HG03432 (cell line): Measurements from ENCODE around the gene ACVR1B.
A peak's percentile ranks its signal among the peaks of the same experiment; 100 is the strongest.

Experiments
- ATAC-seq: cut with Tn5 transposase; IDR thresholded peaks from one replicate; pipeline ENCODE4 v1.9.1; 2021; ENCODE audit warnings: mild to moderate bottlenecking, moderate library complexity; ENCODE audit not compliant: unreplicated experiment

The ACVR1B gene

DNA sequence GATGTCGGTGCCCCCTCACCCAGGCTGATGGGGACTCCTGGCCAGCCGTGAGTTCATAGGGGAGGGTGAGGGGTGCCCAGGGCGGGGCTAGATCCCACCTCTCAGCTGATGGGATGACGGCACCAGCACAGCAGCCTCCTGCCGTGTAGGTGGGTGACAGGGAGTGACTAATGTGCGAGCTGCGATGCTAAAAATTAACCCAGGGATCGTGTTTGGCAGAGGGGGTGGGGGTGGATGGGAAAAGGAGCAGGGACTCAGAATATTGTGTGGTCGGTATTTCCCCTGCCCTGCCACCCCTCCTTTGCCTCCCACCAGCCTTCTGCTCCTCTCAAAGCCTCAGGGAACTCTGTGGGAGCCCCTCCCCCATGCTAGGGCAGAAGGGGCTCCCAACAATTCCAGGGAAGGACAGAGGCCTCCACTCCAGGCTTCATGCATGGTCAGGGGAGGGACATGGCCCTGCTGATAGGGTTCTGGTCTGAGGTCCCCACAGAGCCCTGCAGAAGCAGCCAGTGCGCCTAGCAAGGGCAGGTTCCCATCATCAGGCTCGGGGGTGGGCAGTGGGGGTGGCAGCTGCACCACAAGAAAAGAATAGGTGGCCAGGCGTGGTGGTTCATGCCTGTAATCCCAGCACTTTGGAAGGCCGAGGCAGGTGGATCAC is 67.7 kb downstream of the ACVR1B start:
- no peak for ATAC-seq

DNA sequence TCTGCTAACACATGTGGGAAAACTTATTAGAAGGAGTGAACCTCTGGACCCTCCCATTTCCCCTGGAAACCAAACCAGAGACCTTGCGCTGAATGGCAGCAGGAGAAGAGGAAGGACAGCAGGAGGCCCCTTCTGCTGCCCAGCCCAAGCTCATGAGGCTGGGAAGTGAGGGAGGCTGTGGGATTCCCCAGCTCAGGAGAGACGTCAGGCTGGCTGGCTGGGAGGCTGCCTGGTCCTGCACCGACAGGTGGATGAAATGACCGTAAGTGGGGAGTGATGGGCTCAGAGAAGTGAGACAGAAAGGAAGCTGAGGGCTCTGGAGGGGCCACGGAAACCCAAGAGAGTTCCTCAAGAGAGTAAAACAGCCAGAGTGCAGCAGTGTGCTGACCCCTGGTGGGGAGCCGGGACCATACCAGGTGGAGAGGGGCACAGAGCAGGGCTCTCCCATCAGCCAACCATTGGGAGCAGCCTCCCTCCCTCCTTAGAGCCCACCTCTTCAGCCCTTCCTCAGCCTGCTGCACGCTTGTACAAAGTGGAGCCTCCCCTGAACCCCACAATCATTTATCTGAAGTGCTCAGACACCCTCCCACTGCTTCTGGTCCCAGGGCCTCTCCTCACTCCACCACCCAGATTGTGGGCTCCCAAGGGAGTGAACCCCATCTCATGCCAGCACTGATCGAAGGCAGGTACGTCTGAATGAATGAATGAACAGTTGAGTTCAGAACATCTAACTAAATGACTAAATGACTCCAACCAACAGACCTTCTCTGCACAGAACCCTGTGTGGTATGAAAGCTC is 69.2 kb downstream of the ACVR1B start:
- no peak for ATAC-seq

DNA sequence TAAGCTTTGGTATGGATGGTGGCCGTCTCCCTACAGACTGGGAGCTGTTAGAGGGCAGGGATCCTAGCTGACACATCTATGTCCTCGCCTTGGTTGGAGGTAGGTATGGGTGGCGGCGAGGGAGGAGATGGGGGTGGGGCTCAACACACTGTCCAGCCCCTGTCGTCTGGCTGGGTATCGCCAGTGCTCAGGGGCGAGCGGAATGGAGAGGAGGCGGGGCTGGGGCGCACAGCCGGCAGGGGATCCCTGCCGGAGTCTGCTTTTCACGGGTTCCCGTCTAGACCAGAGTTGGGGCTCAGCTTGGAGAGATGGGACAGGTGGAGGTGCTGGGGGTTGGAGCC is 71.3 kb downstream of the ACVR1B start:
- ATAC-seq = peak; percentile 8

DNA sequence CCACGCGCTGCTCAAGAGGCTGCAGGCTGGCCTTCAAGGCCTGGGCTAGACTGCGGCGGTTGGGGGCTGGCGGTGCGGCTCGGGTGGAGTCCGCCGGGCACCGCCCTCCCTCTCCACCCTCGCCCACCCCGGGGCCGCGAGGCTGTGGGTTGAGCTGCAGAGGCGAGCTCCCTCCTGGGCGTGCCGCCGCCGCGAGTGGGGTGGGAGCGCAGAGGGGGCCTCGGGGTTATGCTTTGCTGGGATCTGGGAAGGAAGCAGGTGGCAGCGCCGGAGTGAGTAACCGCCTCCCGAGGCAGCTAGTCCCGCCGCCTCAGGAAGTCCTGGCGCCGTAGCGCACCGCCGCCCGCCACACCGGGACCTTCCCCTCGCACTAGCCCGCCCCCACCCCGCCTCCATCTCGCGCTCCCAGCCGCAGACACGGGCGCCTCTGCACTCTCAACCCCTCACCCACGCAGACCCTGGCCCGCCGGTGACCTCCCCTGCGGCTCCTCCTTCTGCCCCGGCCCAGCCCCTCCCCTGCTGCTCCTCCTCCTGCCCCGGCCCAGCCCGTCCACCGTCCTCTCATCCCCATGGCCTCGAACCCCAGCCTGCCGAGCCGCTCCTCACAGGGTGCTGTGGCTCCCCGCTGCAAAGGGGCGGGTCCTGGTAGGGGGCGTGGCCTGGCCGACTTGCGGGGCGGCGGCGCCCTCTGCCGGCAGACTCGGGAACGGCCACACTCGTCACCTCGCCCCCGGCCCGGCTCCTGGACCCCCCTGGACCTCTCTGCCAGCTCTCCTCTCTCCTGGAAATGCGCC is 71.9 kb downstream of the ACVR1B start:
- peak; percentile 55 for ATAC-seq

DNA sequence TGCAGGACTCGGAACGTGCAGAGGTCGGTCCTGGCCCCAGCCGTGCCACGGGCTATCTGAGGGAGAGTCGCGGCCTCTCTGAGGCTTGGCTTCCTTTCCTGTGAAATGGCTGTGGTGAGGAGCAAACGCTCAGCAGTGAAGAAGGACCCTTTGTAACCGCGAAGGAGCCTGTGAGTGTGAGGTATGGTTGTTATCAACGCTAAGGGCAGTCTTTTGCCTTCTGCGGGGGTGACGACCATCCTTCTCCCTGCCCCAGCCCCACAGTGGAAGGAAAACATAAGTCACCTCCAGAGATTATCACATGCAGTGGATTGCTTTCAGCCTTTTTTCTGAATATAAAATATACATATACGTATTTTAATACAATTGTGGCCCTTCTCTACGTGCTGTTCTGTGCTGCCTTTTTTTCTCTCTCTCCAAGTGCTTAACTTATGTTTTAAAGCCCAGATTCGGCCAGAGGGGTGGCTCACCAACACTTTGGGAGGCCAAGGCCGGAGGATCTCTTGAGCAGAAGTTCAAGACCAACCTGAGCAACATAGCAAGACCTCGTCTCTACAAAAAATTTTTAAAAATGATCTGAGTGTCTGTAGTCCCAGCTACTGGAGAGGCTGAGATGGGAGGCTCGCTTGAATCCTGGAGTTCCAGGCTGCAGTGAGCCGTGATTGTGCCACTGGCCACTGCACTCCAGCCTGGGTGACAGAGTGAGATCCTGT is 72.6 kb downstream of the ACVR1B start:
- no peak for ATAC-seq

DNA sequence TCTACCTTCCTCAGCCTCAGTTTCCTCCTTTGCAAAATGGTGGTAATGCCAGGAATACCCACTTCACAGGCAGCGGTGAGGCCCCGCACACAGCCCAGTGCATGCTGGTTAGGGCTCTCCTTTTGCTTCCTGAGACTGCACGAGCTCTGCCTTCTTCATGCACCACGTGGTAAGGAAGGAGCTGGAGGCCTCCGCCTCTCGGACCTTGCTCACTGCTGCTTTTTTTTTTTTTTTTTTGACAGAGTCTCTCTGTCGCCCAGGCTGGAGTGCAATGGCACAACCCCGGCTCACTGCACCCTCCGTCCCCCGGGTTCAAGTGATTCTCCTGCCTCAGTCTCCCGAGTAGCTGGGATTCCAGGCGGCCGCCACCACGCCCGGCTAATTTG is 73.3 kb downstream of the ACVR1B start:
- ATAC-seq = no peak

DNA sequence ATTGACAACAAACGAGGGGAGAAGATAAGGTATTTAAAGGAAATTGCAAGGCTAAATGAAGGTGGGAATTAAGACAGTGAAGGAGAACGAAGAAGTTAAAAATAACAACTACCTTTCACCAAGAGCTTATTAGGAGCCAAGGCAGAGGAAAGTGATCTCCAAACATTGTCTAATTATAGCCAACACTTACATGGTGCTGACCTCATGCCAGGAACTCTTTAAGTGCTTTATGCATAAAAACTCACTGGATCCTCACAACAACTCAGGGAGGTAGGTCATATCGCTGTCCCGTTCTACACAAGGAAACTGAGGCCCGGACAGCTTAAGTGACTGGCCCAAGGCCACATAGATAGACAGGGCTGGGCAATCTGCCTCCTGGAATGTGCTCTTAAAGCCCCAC is 74.8 kb downstream of the ACVR1B start:
- no peak for ATAC-seq

DNA sequence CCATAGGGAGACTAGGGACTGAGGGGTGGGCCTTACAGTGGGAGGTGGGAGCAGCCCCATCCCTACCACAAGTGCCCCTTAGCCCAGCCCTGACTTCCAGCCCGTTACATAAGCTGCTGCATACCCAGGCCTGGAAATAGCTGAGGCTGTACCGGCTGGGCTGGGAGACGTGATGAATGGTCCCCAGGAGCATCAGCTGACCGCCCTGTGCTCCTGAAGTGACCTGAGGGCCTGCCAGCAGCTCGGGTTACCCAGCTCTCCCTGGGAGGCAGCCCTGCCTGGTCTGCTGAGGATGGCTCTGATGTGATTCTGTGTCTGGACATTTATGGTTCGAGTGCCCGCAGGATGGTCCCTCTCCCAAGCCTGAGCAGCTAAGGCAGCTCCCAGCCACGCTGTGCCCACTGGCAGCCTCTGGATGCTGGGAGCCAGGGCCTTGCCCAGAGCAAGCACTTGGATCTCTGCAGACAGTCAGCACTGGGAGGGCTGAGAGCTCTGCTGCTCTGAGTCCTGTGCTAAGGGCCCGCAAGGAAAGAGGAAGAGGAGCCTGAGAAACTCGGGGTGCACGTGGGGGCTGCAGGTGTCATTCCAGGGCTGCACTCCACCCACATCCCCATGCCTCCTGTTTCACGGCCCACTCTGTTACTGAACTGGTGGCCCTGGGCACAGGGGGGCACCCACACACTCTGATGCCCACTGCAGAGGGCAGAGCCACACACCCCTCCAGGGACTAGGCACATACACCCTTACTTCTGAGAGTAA is 75.8 kb downstream of the ACVR1B start:
- no peak for ATAC-seq

DNA sequence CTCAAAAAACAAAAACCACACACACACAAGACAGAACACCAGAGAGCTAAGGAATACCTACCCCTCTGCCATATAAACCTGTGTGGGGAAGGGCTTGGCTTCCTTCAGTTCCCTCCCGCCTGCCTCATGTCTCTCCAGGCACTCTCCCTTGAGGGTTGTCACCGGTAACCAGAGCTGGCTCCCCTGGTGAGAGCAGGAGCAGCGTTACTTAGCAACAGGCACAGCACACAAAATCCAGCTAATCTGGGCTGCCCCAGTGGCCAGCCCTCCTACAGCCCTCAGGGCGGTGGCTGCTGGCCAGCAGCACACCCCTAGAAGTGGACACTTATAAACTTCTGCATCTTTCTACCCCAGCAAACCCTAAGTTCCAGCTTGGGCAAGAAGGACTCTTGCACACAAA is 78.2 kb downstream of the ACVR1B start:
- no peak for ATAC-seq

DNA sequence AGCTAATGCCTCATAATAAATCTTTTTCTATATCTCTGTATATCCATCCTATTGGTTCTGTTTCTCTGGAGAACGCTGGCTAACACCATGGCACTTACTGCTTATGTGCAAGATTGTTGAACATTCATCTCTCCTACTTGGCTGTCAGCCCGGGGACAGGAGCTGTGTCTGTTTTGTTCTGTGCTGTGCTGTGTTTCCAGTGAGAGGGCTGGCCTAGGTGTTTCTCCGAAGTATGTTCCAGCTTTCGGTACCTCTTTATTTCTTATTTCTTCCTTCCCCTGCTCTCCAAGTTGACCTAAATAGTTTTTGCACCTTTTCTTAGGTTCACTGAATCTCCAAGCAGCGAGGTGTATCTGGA is 80.9 kb downstream of the ACVR1B start:
- ATAC-seq = no peak

DNA sequence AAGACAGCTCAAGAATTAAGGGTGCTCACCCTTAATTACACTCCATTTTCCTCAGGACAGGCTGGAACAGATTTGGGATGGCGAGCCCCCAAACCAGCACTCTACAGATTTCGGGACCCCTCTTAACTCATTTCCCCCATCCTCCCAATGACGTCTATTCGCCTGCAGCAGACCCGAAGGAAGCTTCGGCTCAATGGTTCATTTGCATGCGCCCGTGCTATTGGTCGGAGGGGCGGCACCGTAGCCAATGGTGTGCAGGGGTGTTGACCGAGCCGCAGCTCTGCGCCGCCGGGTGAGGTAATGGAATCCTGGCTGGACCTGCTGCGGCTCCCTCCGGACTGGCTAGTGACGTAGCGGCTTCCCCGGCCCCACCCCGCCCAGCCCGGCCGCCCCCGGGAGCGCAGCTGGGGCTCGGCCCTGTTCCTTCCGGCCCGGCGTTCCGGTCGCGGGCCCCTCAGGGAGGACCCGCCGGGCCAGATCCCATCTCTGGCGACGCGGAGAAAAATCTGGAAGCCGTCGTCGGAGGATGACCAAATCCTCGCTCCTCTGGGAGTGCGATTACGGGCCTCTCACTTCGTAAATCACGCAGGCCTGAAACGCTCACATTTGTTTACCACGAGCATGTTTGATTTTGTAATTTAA is 81.4 kb downstream of the ACVR1B start:
- peak; percentile 92 for ATAC-seq

DNA sequence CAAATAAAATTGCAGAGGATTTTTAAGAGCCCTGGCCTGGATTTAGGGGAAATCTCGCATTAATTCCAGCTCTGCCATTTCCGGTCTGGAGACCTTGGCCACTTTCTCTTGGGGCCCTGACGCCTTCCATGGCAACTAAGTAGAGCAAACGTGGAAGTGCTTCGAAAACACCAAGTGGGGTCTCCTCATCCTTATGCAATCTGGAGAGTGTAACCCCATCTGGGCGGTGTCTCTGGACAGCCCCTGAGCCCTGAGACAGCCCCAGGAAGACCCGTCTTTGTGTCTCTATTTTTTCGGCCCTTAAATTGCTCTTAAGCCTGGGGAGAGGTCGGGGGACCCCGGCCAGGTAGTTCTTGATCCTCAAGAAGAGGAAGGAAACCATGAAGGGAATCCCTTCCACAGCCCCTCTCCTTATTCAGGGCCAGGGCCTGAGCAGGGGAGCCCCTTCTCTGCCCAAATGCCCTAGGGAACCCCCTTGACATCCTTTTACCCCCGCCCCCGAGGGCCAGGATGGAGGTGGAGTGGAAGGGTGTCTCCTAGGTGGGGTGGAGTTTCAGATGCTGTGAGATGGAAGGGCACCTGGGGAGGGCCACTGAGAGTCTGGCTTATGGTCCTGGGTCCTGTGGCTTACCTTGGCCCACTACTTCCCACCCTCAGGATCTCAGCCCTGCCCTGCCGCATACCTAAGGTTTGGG is 82.1 kb downstream of the ACVR1B start:
- no peak for ATAC-seq

DNA sequence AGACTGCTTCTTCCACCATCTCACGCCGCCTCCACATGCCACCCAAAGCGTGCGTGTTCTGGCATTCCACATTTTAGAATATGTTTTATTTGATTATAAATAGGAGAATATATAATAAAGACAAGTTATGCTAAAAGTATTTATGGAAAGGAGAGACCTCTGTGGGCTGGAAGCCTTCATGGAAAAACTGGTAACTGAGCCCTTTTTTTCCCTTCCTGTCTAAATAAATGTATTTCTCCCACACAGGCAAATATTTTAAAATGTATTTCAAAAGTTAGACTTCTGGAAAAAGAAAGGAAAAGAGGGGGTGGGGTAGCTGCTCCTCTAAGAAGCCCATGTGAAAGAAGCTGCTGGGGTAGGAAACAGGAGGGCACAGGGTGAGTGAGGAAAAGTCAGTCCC is 83.7 kb downstream of the ACVR1B start:
- ATAC-seq = no peak

DNA sequence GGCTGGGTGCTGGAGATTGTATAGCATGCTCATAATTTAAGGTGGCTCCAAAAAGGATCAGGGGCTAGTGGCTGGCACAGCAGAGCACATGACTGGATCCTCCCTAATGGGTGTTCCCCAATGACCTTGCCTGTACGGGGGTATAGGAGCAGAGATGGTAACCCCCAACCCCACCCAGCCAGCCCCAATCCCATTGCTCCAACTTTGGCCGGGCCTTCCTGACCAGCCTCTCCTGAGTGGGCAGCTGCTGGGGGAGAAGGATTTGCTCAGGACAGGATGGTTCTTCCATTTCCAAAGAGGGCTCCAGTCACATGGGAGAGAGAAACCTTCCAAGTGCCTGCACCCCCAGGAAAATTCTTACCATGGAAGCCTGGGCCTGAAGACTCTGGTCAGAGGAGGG is 84.4 kb downstream of the ACVR1B start:
- no peak for ATAC-seq

DNA sequence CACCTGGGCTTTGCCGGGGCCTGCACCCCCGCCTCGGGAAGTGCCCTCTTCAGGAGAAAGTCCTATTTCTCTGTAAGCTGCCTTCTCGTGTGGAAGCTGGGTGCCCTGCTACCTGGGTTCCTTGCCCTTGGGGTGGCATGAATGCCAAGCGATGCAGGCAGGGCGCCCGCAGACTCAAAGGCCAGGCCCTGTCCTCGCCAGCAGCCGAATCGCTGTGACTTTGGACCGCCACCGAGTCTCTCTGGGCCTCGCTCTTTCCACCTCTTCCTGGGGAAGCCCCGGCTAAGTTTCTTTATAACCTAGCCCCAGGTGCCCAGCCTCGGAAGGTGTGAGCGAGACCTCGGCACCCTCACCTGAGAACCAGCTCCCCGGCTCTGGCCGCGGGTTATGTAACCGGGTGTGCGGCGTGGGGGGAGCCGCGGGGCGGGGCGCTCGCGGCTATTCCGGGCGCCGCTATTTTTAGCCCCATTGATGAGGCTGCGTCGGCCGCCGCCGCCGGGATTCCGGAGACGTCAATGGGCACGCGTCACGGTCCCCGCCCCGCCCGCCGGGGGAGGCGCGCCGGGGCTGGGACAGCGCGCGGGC is 85.2 kb downstream of the ACVR1B start:
- peak; percentile 51 for ATAC-seq

DNA sequence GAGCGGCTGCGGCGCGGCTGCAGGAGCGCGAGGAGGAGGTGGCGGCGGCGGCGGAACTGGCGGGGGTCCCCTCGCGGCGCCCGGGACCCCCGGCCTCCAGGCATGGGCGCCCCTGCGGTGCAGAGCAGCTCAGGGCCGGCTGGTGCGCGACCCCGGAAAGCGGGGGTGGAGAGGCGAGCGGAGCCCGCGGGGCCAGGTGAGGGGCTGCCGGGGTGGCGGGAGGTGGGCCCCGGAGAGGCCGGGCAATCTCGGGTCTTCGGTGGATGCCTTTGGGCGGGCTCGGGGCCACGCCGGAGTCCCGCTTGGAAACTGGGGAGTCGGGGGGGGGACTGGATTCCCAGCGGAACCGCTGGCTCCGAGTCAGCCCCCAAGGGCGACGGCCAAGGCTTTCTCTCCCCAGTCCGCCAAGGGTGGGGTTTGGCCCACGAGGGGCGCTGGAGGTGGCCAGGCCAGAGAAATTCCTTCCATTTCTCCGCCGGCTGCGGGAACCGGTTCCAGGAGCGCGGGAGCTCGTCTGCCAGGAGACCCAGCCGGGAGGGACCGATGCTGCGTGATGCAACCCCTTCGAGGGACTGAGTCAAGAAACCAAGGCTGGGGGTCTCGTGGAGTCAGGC is 85.9 kb downstream of the ACVR1B start:
- peak; percentile 3 for ATAC-seq

DNA sequence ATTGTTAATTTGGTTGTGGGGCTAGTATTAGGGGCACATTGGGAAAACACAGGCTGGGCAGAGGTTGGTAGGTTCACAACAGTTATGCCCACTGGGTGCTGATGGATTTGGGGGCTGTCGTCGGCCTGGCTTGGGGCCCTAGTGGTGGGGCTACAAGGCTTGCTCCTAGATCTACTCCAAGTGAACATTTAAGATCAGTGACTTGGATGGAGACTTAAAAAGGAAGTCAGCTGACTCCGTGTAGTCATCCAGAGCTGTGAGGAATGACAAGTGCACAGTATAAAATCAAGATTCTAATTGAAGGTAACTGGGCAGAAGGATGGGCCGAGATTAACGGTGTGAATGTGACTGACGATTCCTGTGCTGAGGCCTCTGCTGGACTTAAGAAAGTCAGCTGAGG is 86.9 kb downstream of the ACVR1B start:
- no peak for ATAC-seq

DNA sequence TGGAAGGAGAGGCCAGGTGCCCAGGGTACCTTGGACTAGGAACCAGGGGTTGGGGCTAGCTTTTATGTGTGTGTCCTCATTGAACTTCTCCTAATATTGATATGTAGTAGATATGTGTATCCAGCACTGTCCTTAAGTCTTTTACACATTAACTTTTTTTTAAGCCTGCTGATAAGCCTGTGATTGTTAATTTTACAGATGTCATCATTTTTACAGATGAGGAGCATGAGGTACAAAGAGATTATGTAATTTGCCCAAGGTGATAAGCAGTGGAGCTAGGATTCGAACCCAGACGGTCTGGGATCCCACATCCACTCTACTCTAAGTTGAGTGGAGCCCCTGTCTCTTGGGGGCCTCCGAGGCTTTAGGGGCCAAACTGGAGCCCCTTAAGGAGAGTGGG is 89.5 kb downstream of the ACVR1B start:
- ATAC-seq = no peak

DNA sequence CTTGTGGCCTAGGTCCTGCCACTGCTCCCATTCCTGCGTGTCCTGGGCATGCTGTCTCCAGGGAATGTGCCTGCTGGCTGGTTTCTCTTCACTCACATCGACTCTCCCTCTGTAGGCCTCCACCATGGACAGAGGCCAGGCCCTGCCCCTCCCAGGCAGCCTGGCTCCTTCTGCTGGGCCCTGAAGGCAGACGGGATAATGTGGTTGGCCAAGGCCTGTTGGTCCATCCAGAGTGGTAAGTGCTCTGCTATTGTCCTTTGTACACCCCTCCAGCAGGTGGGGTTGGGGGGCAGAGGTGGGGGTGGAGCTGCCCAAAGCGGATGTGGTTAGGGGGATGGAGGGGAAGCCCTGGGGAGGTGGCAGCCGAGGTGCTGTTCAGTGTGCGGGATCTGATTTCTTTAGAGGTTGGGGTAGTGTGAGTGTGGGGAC is 90.2 kb downstream of the ACVR1B start:
- no peak for ATAC-seq
